Skeletal muscle satellite cell (primary cell): Measurements from ENCODE around the gene UBE3A.
A peak's percentile ranks its signal among the peaks of the same experiment; 100 is the strongest.
"Not testable (repeated sequence)": the region's sequence is repeated elsewhere in the genome, so short reads cannot be mapped to it uniquely, and the experiment has no call there.

Source experiments
- H3K27me3 ChIP-seq: 2 replicates; pipeline ENCODE4 v1.7.0; 2013; ENCODE audit warnings: low read length; ENCODE audit not compliant: control insufficient read depth, insufficient read depth
- H3K36me3 ChIP-seq: 2 replicates; pipeline ENCODE4 v1.7.0; 2013; ENCODE audit warnings: mild to moderate bottlenecking, control low read depth, low read length; ENCODE audit not compliant: insufficient read depth
- H3K4me1 ChIP-seq: 2 replicates; pipeline ENCODE4 v1.7.0; 2013; ENCODE audit warnings: low read length; ENCODE audit not compliant: control insufficient read depth, insufficient read depth
- H3K4me2 ChIP-seq: 2 replicates; pipeline ENCODE4 v1.7.0; 2013; ENCODE audit warnings: mild to moderate bottlenecking, low read length
- H3K4me3 ChIP-seq: 2 replicates; pipeline ENCODE4 v1.7.0; 2013; ENCODE audit warnings: low read length
- H3K9ac ChIP-seq: 2 replicates; pipeline ENCODE4 v1.7.0; 2013; ENCODE audit warnings: mild to moderate bottlenecking, low read depth, low read length, moderate library complexity
- H3K9me3 ChIP-seq: replicated peaks from 2 replicates; pipeline ENCODE4 v1.7.0; 2013; ENCODE audit warnings: mild to moderate bottlenecking, control low read depth, low read length

The UBE3A gene

DNA sequence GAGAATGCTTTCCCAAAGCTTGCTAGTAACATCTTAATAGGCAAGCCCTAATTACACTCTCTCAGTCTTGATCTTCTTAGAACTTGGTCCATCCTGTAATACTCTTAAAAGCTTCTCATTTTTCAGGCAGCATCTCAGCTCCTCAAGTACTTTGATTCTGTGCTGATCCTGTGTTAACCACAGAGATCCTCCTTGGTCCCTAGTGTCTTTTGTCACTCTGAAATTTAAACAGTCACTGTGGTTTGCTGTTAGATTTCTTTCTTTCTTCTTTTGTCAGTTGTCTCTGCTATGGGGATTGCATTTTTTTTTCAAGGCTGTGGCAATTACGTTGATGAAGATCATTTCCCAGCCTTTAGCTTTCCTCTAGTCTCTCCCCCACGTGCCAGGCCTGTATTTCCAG is 26.0 kb upstream of the UBE3A start:
- no peaks in the 10 kb centered on the region for H3K27me3 ChIP-seq
- H3K4me3 ChIP-seq: no peak overlapping the region
- H3K36me3 ChIP-seq: no peaks in the 10 kb centered on the region
- peaks cover 4% of the 10 kb centered on the region for H3K4me1 ChIP-seq
- no peaks in the 10 kb centered on the region for H3K9me3 ChIP-seq
- no peak overlapping the region for H3K4me2 ChIP-seq
- H3K9ac ChIP-seq: no peak overlapping the region

DNA sequence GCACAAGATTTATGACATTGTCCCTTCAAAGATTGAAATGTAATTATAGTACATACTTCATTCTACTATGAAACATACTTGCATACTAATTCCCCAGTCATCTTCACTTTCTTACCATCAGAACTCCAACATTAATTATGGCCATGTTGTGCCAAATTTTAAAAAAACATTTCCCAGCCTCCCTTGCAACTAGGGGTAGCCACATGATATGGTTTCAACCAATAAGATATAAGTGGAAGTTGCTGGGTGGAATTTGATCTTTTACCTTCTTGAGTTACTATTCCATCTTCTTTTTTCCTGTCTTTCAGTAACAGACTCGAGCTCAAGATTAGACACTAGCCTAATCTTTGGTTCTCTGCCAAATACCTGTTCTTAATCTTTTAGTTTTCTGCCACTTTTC is 25.6 kb upstream of the UBE3A start:
- H3K36me3 ChIP-seq: no peaks in the 10 kb centered on the region
- no peaks in the 10 kb centered on the region for H3K9me3 ChIP-seq
- H3K4me1 ChIP-seq: peaks cover 2% of the 10 kb centered on the region
- no peak overlapping the region for H3K4me3 ChIP-seq
- H3K9ac ChIP-seq: no peak overlapping the region
- H3K27me3 ChIP-seq: no peaks in the 10 kb centered on the region
- no peak overlapping the region for H3K4me2 ChIP-seq

DNA sequence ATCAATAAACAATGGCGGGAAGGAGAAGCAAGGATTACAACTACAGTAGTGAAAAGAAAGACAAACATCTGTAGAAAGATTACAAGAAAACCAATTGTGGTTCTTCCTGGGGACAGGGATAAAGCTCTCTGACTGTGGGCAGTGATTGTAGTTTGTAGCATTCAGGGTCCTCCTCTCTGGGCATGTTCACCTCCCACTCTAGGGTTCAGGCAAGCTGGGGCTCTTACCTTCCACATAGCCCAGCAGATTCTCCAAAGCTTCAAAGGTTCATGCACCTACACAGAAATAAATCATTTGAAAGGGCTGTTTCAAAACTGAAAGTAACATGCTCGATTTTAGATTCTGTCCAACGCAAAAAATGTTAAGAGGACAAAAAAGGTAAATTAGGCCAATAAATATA is 17.4 kb upstream of the UBE3A start:
- no peaks in the 10 kb centered on the region for H3K27me3 ChIP-seq
- H3K9me3 ChIP-seq: peaks cover 3% of the 10 kb centered on the region

GRCh38 chr15:25455226-25455625 is 16.4 kb upstream of the UBE3A start:
- H3K27me3 ChIP-seq: no peaks in the 10 kb centered on the region
- no peak overlapping the region for H3K4me3 ChIP-seq
- H3K4me1 ChIP-seq: no peaks in the 10 kb centered on the region
- H3K9me3 ChIP-seq: peaks cover 6% of the 10 kb centered on the region
- no peak overlapping the region for H3K9ac ChIP-seq
- H3K36me3 ChIP-seq: no peaks in the 10 kb centered on the region
- H3K4me2 ChIP-seq: no peak overlapping the region

More for the DNA sequence above, 17.4 kb upstream of the UBE3A start:
- H3K4me2 ChIP-seq: no peak overlapping the region
- no peak overlapping the region for H3K9ac ChIP-seq
- H3K4me3 ChIP-seq: no peak overlapping the region
- H3K4me1 ChIP-seq: no peaks in the 10 kb centered on the region
- no peaks in the 10 kb centered on the region for H3K36me3 ChIP-seq

GRCh38 chr15:25454771-25455170 is 15.9 kb upstream of the UBE3A start:
- H3K9me3 ChIP-seq: peaks cover 6% of the 10 kb centered on the region
- H3K4me2 ChIP-seq: no peak overlapping the region
- H3K36me3 ChIP-seq: no peaks in the 10 kb centered on the region
- H3K27me3 ChIP-seq: no peaks in the 10 kb centered on the region
- H3K4me3 ChIP-seq: no peak overlapping the region
- H3K9ac ChIP-seq: no peak overlapping the region
- H3K4me1 ChIP-seq: no peaks in the 10 kb centered on the region

DNA sequence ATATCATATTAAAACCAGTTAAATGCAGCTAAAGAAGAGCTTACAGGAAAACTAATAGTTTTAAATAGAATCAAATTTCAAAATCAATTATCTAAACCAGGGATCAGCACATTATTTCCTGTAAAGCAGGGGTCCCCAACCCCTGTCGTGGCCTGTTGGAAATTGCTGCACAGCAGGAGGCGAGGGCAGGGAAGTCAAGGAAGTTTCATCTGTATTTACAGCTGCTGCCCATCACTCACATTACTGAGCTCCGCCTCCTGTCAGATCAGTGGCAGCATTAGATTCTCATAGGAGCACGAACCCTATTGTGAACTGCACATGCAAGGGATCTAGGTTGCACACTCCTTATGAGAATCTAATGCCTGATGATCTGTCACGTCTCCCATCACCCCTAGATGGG is 14.4 kb upstream of the UBE3A start:
- H3K4me1 ChIP-seq: not testable (repeated sequence)

DNA sequence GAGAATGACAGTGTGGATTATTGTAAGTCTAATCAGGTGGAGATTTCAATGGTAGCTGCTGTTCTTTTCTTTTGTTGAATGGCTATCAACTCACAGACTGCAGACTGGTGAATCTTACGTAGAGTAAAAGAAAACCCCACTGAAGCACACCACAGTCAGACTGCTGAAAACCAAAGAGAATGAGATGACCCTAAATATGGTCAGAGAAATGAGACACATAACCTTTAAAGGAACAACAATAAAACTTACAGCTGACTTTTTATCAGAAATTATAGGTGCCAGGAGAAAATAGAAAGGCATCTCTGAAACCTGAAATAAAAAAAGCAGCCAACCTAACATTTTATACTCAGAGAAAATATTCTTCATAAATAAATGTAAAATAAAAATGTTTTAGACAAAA is 12.7 kb upstream of the UBE3A start:
- H3K9ac ChIP-seq: no peak overlapping the region
- H3K27me3 ChIP-seq: no peaks in the 10 kb centered on the region
- H3K36me3 ChIP-seq: no peaks in the 10 kb centered on the region
- peaks cover 6% of the 10 kb centered on the region for H3K9me3 ChIP-seq
- no peaks in the 10 kb centered on the region for H3K4me1 ChIP-seq
- no peak overlapping the region for H3K4me2 ChIP-seq
- no peak overlapping the region for H3K4me3 ChIP-seq

More for the DNA sequence above, 14.4 kb upstream of the UBE3A start:
- H3K4me3 ChIP-seq, H3K27me3 ChIP-seq, H3K36me3 ChIP-seq, H3K4me2 ChIP-seq, H3K9me3 ChIP-seq, H3K9ac ChIP-seq: not testable (repeated sequence)

DNA sequence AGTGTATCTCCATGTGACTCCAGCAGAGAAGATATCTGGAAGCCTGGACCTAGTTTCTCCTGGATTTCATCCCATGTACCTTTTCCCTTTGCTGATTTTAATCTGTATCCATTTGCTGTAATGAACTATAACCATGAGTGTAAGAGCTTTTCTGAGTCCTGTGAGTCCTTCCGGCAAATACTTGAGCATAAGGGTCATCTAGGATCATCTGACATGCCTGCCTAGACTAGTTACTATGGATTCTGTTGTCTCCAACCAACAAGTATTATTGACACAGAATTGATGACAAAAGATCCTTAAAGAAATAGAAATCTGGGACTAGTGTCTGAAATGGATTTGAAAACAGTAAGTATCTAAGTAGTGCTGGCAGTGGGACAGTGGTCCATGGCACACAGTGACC is 11.3 kb upstream of the UBE3A start:
- Histone ChIP-seq H3K4me3 (no peak overlapping the region), H3K4me2 (no peak overlapping the region), H3K9me3 (peaks cover 6% of the 10 kb centered on the region), H3K36me3 (no peaks in the 10 kb centered on the region), H3K4me1 (no peaks in the 10 kb centered on the region), H3K27me3 (no peaks in the 10 kb centered on the region), H3K9ac (no peak overlapping the region)

- Histone ChIP-seq H3K36me3 (no peaks in the 10 kb centered on the region), H3K4me1 (no peaks in the 10 kb centered on the region), H3K9me3 (peaks cover 3% of the 10 kb centered on the region), H3K4me3 (no peak overlapping the region), H3K9ac (no peak overlapping the region), H3K4me2 (no peak overlapping the region), H3K27me3 (no peaks in the 10 kb centered on the region)
Measured at GRCh38 chr15:25446076-25446475, 7.3 kb upstream of the UBE3A start.

GRCh38 chr15:25445412-25445811 is 6.6 kb upstream of the UBE3A start:
- H3K9ac ChIP-seq: no peak overlapping the region
- no peaks in the 10 kb centered on the region for H3K4me1 ChIP-seq
- no peaks in the 10 kb centered on the region for H3K36me3 ChIP-seq
- H3K9me3 ChIP-seq: no peaks in the 10 kb centered on the region
- H3K4me3 ChIP-seq: no peak overlapping the region
- H3K4me2 ChIP-seq: no peak overlapping the region
- H3K27me3 ChIP-seq: no peaks in the 10 kb centered on the region

- H3K4me2 ChIP-seq: no peak overlapping the region
- no peak overlapping the region for H3K9ac ChIP-seq
- H3K4me3 ChIP-seq: no peak overlapping the region
- peaks cover 8% of the 10 kb centered on the region for H3K4me1 ChIP-seq
- no peaks in the 10 kb centered on the region for H3K27me3 ChIP-seq
- H3K36me3 ChIP-seq: no peaks in the 10 kb centered on the region
- no peaks in the 10 kb centered on the region for H3K9me3 ChIP-seq
Measured at GRCh38 chr15:25441111-25441510, 2.3 kb upstream of the UBE3A start.

DNA sequence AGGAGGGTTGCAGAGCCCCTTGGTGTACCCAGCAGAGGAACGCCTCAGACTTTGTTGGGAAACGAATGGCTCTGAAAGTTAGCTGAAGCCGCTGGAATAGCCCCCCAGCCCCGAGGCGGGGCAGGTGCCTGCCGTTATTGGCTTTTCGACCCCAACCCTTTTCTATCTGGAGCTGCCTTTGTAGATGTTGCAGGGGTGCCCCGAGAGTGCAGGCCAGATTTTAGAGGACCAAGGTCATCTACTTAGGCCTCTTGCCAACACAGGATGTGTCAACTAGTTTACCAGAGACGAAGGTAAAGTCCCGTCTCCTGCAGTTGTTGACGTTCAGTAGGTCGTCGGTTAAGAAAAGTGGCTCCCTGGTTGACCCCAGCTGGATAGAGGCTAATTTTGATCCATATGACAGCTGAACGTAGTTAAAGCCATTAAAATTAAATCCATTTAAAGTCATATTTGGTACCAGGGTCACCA is 579 bp upstream of the UBE3A start:
- H3K4me2 ChIP-seq: peak overlapping the region; percentile 95
- H3K36me3 ChIP-seq: peaks cover 8% of the 10 kb centered on the region
- no peaks in the 10 kb centered on the region for H3K9me3 ChIP-seq
- peak overlapping the region; percentile 100 for H3K9ac ChIP-seq
- H3K4me1 ChIP-seq: peaks cover 11% of the 10 kb centered on the region
- H3K4me3 ChIP-seq: peak overlapping the region; percentile 99
- H3K27me3 ChIP-seq: no peaks in the 10 kb centered on the region
